CD8-positive, alpha-beta memory T cell (primary cell): ENCODE data around the gene PDE6H. TPM values are rescaled to one million over a fixed set of nuclear protein-coding genes. Genes with fewer than 3 reads are reported as not detected.

Experiments used
- CTCF ChIA-PET: fragments of 350-600 bp; sonication (Branson Sonifier 250); formaldehyde crosslinking; loops from one replicate; lab custom pipeline; 2021; ENCODE audit warnings: antibody characterized with exemption; lab: Charles Lee
- POLR2A ChIA-PET: fragments of 350-600 bp; sonication (Branson Sonifier 250); formaldehyde crosslinking; loops from one replicate; lab custom pipeline; 2021; ENCODE audit warnings: antibody characterized with exemption; lab: Charles Lee
- DNase-seq, 5 donors: peaks; one replicate each; pipeline versions ENCODE4 v3.0.0 to v3.0.0-alpha.2; 2020 to 2022; ENCODE audit warnings: mixed read lengths in 1 of 5
- H3K27ac ChIP-seq: one replicate; pipeline ENCODE4 v1.7.0; 2013; ENCODE audit warnings: low read depth, mild to moderate bottlenecking, low read length, moderate library complexity
- H3K27me3 ChIP-seq: 2 replicates; pipeline ENCODE4 v1.7.0; 2013; ENCODE audit warnings: low read length, mild to moderate bottlenecking; ENCODE audit not compliant: insufficient read depth, poor library complexity, severe bottlenecking
- H3K36me3 ChIP-seq: 2 replicates; pipeline ENCODE4 v1.7.0; 2013; ENCODE audit warnings: mild to moderate bottlenecking, low read length, moderate library complexity; ENCODE audit not compliant: insufficient read depth
- H3K4me1 ChIP-seq: 2 replicates; pipeline ENCODE4 v1.7.0; 2013; ENCODE audit warnings: mild to moderate bottlenecking, low read length, moderate library complexity; ENCODE audit not compliant: insufficient read depth
- H3K4me3 ChIP-seq: 2 replicates; pipeline ENCODE4 v1.7.0; 2013; ENCODE audit warnings: mild to moderate bottlenecking, low read length
- H3K9me3 ChIP-seq: 2 replicates; pipeline ENCODE4 v1.7.0; 2013; ENCODE audit warnings: mild to moderate bottlenecking, low read length
- H3K27ac Mint-ChIP-seq, 8 donors: one replicate each; pipeline ENCODE4 v1.8.0; 2020 to 2021; ENCODE audit warnings: mixed read lengths in 8 of 8, mild to moderate bottlenecking in 6 of 8, inconsistent platforms in 3 of 8, moderate library complexity in 3 of 8
- H3K27me3 Mint-ChIP-seq, 2 donors: one replicate each; pipeline ENCODE4 v1.8.0; 2020 to 2021; ENCODE audit warnings: mixed read lengths in 2 of 2, mild to moderate bottlenecking in 1 of 2, moderate library complexity in 1 of 2
- H3K36me3 Mint-ChIP-seq, 3 donors: one replicate each; pipeline ENCODE4 v1.8.0; 2020 to 2021; ENCODE audit warnings: mixed read lengths in 3 of 3, inconsistent platforms in 1 of 3, mild to moderate bottlenecking in 1 of 3
- H3K4me1 Mint-ChIP-seq, 3 donors: one replicate each; pipeline ENCODE4 v1.8.0; 2020 to 2021; ENCODE audit warnings: mixed read lengths in 3 of 3, inconsistent platforms in 1 of 3, mild to moderate bottlenecking in 1 of 3
- H3K4me3 Mint-ChIP-seq, 7 donors: one replicate each; pipeline ENCODE4 v1.8.0; 2020 to 2021; ENCODE audit warnings: mixed read lengths in 7 of 7, mild to moderate bottlenecking in 6 of 7, moderate library complexity in 4 of 7, inconsistent platforms in 2 of 7
- H3K9me3 Mint-ChIP-seq, 5 donors: one replicate each; pipeline ENCODE4 v1.8.0; 2020 to 2022; ENCODE audit warnings: mixed read lengths in 5 of 5, mild to moderate bottlenecking in 3 of 5, moderate library complexity in 2 of 5, inconsistent platforms in 1 of 5
- polyA plus RNA-seq: library from polyadenylated mRNA; unstranded; fragments of 300-500 nt; fragmentation: Illumina TruSeq; gene quantifications from one replicate; pipeline ENCODE4 v1.2.3, GENCODE V29; 2021
- total RNA-seq, 2 experiments: library from RNA; stranded (reverse); gene quantifications; one replicate each; pipeline ENCODE4 v1.2.3, GENCODE V29; 2021

Gene PDE6H
- total and polyA plus RNA-seq, 3 experiments from 2014 or later: not detected

- POLR2A ChIA-PET: interaction anchor here (0.7 to 1.9 kb wide), 7 partner anchors 11 to 191 kb away, joined by 3 to 13 read pairs (median 7); a partner anchor contains a TSS
- H3K4me1 Mint-ChIP-seq: peaks cover 53 to 76% (median 65%) of the 10 kb centered on the region in 3 donors
- H3K9me3 Mint-ChIP-seq: no peaks in the 10 kb centered on the region
- Histone ChIP-seq H3K4me1 (peaks cover 49% of the 10 kb centered on the region), H3K27me3 (no peaks in the 10 kb centered on the region), H3K9me3 (no peaks in the 10 kb centered on the region), H3K4me3 (peak within 1 kb of the TSS; percentile 94), H3K36me3 (peaks cover 7% of the 10 kb centered on the region), H3K27ac (peak within 1 kb of the TSS; percentile 85)
- H3K4me3 Mint-ChIP-seq: peak within 1 kb of the TSS; percentile 96 to 100 (median 98)
- H3K27me3 Mint-ChIP-seq: peaks cover 0 to 1% of the 10 kb centered on the region in 2 donors
- H3K36me3 Mint-ChIP-seq: peaks cover 13 to 47% (median 17%) of the 10 kb centered on the region in 3 donors
- H3K27ac Mint-ChIP-seq: peak within 1 kb of the TSS; percentile 92 to 100 (median 99)
- peak; percentile 65 to 93 (median 91) for DNase-seq
- CTCF ChIA-PET: interaction anchor here (0.8 to 2.1 kb wide), 5 partner anchors 12 to 192 kb away, joined by 3 to 11 read pairs (median 4); partner anchors contain the start of gene PDE6H
Measured at GRCh38 chr12:14961466-14962152, 11.2 kb upstream of the PDE6H start, which contains the start of gene ARHGDIB. Gene ARHGDIB (minus strand): TSS chr12:14961601. CDS start chr12:14950712, 10,889 bp downstream.

- Histone ChIP-seq H3K9me3 (no peaks in the 10 kb centered on the region), H3K27me3 (no peaks in the 10 kb centered on the region), H3K36me3 (peaks cover 7% of the 10 kb centered on the region), H3K4me3 (peak overlapping the region; percentile 94), H3K4me1 (peaks cover 44% of the 10 kb centered on the region), H3K27ac (peak overlapping the region; percentile 85)
- ChIA-PET POLR2A (interaction anchor here (0.6 to 1.9 kb wide), 8 partner anchors 11 to 544 kb away, joined by 3 to 13 read pairs (median 6); a partner anchor contains a TSS), CTCF (interaction anchor here (0.8 to 2.1 kb wide), 5 partner anchors 11 to 192 kb away, joined by 3 to 11 read pairs (median 4); partner anchors contain the start of gene PDE6H)
- H3K36me3 Mint-ChIP-seq: peaks cover 11 to 42% (median 17%) of the 10 kb centered on the region in 3 donors
- peak overlapping the region; percentile 92 to 100 (median 99) for H3K27ac Mint-ChIP-seq
- H3K9me3 Mint-ChIP-seq: no peaks in the 10 kb centered on the region
- peaks cover 48 to 71% (median 64%) of the 10 kb centered on the region in 3 donors for H3K4me1 Mint-ChIP-seq
- no peak for DNase-seq
- peak overlapping the region; percentile 96 to 100 (median 98) for H3K4me3 Mint-ChIP-seq
- H3K27me3 Mint-ChIP-seq: peaks cover 0 to 1% of the 10 kb centered on the region in 2 donors
Measured at GRCh38 chr12:14962153-14962539, 10.7 kb upstream of the PDE6H start.

GRCh38 chr12:14962797-14963196 lies 10.0 kb upstream of the PDE6H start:
- H3K9me3 ChIP-seq: no peaks in the 10 kb centered on the region
- ChIA-PET CTCF (interaction anchor here (1.7 to 2.1 kb wide), 2 partner anchors 19 to 193 kb away, joined by 5 to 11 read pairs; a partner anchor contains a TSS), POLR2A (interaction anchor here (0.6 to 1.9 kb wide), 4 partner anchors 12 to 545 kb away, joined by 3 to 13 read pairs (median 8); a partner anchor contains a TSS)
- peak overlapping the region; percentile 85 for H3K27ac ChIP-seq
- peaks cover 39% of the 10 kb centered on the region for H3K4me1 ChIP-seq
- DNase-seq: no peak
- no peak overlapping the region for H3K4me3 ChIP-seq
- Mint-ChIP-seq H3K27ac (peak overlapping the region; percentile 92 to 100 (median 99)), H3K27me3 (peaks cover 0 to 1% of the 10 kb centered on the region in 2 donors), H3K4me1 (peaks cover 42 to 71% (median 68%) of the 10 kb centered on the region in 3 donors), H3K4me3 (peak overlapping the region in 6 of 7 donors; percentile 96 to 100 (median 98)), H3K9me3 (no peaks in the 10 kb centered on the region), H3K36me3 (peaks cover 9 to 36% (median 17%) of the 10 kb centered on the region in 3 donors)
- H3K36me3 ChIP-seq: peaks cover 4% of the 10 kb centered on the region
- no peaks in the 10 kb centered on the region for H3K27me3 ChIP-seq

- ChIA-PET CTCF (interaction anchor here (1.4 to 2.1 kb wide), 2 partner anchors 18 to 32 kb away, joined by 5 to 6 read pairs; no protein-coding TSS in a partner anchor), POLR2A (no interaction called here)
- peaks cover 9 to 29% (median 17%) of the 10 kb centered on the region in 3 donors for H3K36me3 Mint-ChIP-seq
- peaks cover 35% of the 10 kb centered on the region for H3K4me1 ChIP-seq
- H3K9me3 Mint-ChIP-seq: no peaks in the 10 kb centered on the region
- no peaks in the 10 kb centered on the region for H3K9me3 ChIP-seq
- peaks cover 37 to 66% (median 66%) of the 10 kb centered on the region in 3 donors for H3K4me1 Mint-ChIP-seq
- no peak overlapping the region for H3K27ac ChIP-seq
- peaks cover 0 to 1% of the 10 kb centered on the region in 2 donors for H3K27me3 Mint-ChIP-seq
- H3K4me3 ChIP-seq: no peak overlapping the region
- peak overlapping the region in 3 of 7 donors; percentile 0 to 37 (median 18) for H3K4me3 Mint-ChIP-seq
- H3K36me3 ChIP-seq: no peaks in the 10 kb centered on the region
- peak overlapping the region; percentile 78 to 100 (median 99) for H3K27ac Mint-ChIP-seq
- no peak for DNase-seq
- no peaks in the 10 kb centered on the region for H3K27me3 ChIP-seq
Measured at GRCh38 chr12:14963520-14963919, 9.3 kb upstream of the PDE6H start.

GRCh38 chr12:14964406-14964805 lies 8.4 kb upstream of the PDE6H start:
- H3K36me3 Mint-ChIP-seq: peaks cover 5 to 20% (median 9%) of the 10 kb centered on the region in 3 donors
- H3K36me3 ChIP-seq: no peaks in the 10 kb centered on the region
- no peaks in the 10 kb centered on the region for H3K9me3 ChIP-seq
- POLR2A ChIA-PET: interaction anchor here (0.6 kb wide), 1 partner anchor 161 kb away, joined by 3 read pairs; the partner anchor contains the start of genes C12orf60 and WBP11
- no peaks in the 10 kb centered on the region for H3K27me3 ChIP-seq
- H3K4me1 ChIP-seq: peaks cover 35% of the 10 kb centered on the region
- DNase-seq: no peak
- peak overlapping the region; percentile 78 to 99 (median 98) for H3K27ac Mint-ChIP-seq
- H3K4me3 ChIP-seq: no peak overlapping the region
- no peak overlapping the region for H3K27ac ChIP-seq
- H3K27me3 Mint-ChIP-seq: peaks cover 0 to 1% of the 10 kb centered on the region in 2 donors
- CTCF ChIA-PET: interaction anchor here (0.9 to 1.4 kb wide), 3 partner anchors 12 to 194 kb away, joined by 5 to 6 read pairs (median 5); a partner anchor contains a TSS
- H3K9me3 Mint-ChIP-seq: no peaks in the 10 kb centered on the region
- H3K4me3 Mint-ChIP-seq: no peak overlapping the region
- peaks cover 34 to 62% (median 57%) of the 10 kb centered on the region in 3 donors for H3K4me1 Mint-ChIP-seq

GRCh38 chr12:14965221-14965620 lies 7.6 kb upstream of the PDE6H start:
- no peak for DNase-seq
- Mint-ChIP-seq H3K27me3 (peaks cover 0 to 1% of the 10 kb centered on the region in 2 donors), H3K4me3 (no peak overlapping the region), H3K9me3 (no peaks in the 10 kb centered on the region), H3K36me3 (peaks cover 2 to 12% (median 4%) of the 10 kb centered on the region in 3 donors), H3K4me1 (peaks cover 31 to 67% (median 54%) of the 10 kb centered on the region in 3 donors), H3K27ac (peak overlapping the region in 7 of 8 donors; percentile 57 to 99 (median 97))
- H3K27ac ChIP-seq: no peak overlapping the region
- H3K4me3 ChIP-seq: no peak overlapping the region
- no peaks in the 10 kb centered on the region for H3K36me3 ChIP-seq
- CTCF ChIA-PET: interaction anchor here (0.9 to 1.1 kb wide), 2 partner anchors 16 to 195 kb away, joined by 4 to 5 read pairs; a partner anchor contains a TSS
- H3K9me3 ChIP-seq: no peaks in the 10 kb centered on the region
- H3K27me3 ChIP-seq: no peaks in the 10 kb centered on the region
- peaks cover 35% of the 10 kb centered on the region for H3K4me1 ChIP-seq
- POLR2A ChIA-PET: no interaction called here

GRCh38 chr12:14968478-14968877 lies 4.4 kb upstream of the PDE6H start:
- H3K27me3 Mint-ChIP-seq: peaks cover 0 to 1% of the 10 kb centered on the region in 2 donors
- H3K4me3 ChIP-seq: no peak overlapping the region
- POLR2A ChIA-PET: no interaction called here
- H3K36me3 ChIP-seq: no peaks in the 10 kb centered on the region
- peak overlapping the region in 1 of 8 donors; percentile 61 for H3K27ac Mint-ChIP-seq
- no peak for DNase-seq
- no peaks in the 10 kb centered on the region for H3K27me3 ChIP-seq
- H3K9me3 Mint-ChIP-seq: no peaks in the 10 kb centered on the region
- no peaks in the 10 kb centered on the region for H3K36me3 Mint-ChIP-seq
- CTCF ChIA-PET: interaction anchor here (1.1 to 1.5 kb wide), 2 partner anchors 27 to 31 kb away, joined by 3 read pairs; no protein-coding TSS in a partner anchor
- H3K4me3 Mint-ChIP-seq: no peak overlapping the region
- peaks cover 18% of the 10 kb centered on the region for H3K4me1 ChIP-seq
- no peak overlapping the region for H3K27ac ChIP-seq
- no peaks in the 10 kb centered on the region for H3K9me3 ChIP-seq
- peaks cover 17 to 58% (median 41%) of the 10 kb centered on the region in 3 donors for H3K4me1 Mint-ChIP-seq
